H1 (cell line): Measurements from ENCODE around the gene CASK.

Experiments
- EZH2 ChIP-seq: fragments of 200-600 bp; sonication (generic); IDR thresholded peaks from 2 replicates; pipeline ENCODE4 v1.7.1; 2012; ENCODE audit warnings: low read depth, mild to moderate bottlenecking, moderate library complexity, low read length, inconsistent platforms; ENCODE audit not compliant: severe bottlenecking
- FOSL1 ChIP-seq: IDR thresholded peaks from 2 replicates; pipeline ENCODE4 v1.6.1; 2011; ENCODE audit warnings: mild to moderate bottlenecking, low read depth, low read length, moderate library complexity; ENCODE audit not compliant: insufficient read depth
- PHF8 ChIP-seq: fragments of 200-600 bp; sonication (generic); conservative IDR thresholded peaks from 2 replicates; pipeline ENCODE4 v1.7.1; 2012; ENCODE audit warnings: low read depth, mild to moderate bottlenecking, inconsistent platforms, low read length, moderate library complexity
- POLR2A ChIP-seq, 2 experiments: IDR thresholded peaks; 1 replicate in 1 of 2; 2 replicates in 1 of 2; pipeline ENCODE4 v1.6.1; 2011; ENCODE audit warnings: low read depth in 2 of 2, low read length in 2 of 2, mild to moderate bottlenecking in 2 of 2; ENCODE audit errors: control extremely low read depth in 1 of 2
- POLR2AphosphoS5 ChIP-seq: IDR thresholded peaks from 2 replicates; pipeline ENCODE4 v1.6.1; 2011; ENCODE audit warnings: low read depth, low read length
- SRF ChIP-seq: IDR thresholded peaks from 2 replicates; pipeline ENCODE4 v1.6.1; 2011; ENCODE audit warnings: mild to moderate bottlenecking, low read depth, low read length, moderate library complexity
- USF2 ChIP-seq: IDR thresholded peaks from 2 replicates; pipeline ENCODE4 v1.6.1; 2011; ENCODE audit warnings: low read length, improper control_type of control experiment
- TF ChIP-seq, protein P1 (sequence below), 3 experiments: IDR thresholded peaks; 1 replicate in 2 of 3; 2 replicates in 1 of 3; pipeline versions ENCODE4 v1.5.1 to v1.6.1; 2011; ENCODE audit warnings: low read length in 3 of 3, mild to moderate bottlenecking in 3 of 3, inconsistent platforms in 2 of 3, low read depth in 1 of 3, moderate library complexity in 1 of 3; ENCODE audit not compliant: insufficient read depth in 1 of 3; ENCODE audit errors: control extremely low read depth in 1 of 3

DNA sequence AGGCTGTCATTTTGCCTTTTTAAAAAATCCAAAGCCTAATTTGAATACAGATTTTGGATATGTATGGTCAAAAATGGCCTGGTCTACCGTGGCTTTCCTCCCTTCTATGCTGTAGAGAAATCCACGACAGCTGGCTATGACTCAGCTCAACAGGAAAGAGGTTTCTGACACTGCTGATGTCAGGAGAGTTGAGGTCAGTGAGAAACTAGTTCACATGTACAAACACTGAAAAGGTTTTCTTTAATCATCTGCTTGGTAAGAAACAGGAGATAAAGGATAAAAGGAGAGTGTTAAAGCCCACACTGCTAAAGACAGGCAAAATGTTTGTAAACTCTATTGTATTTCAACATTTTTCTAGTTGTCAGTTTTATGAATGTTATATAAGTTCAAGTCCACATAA, 362.3 kb downstream of the CASK start:
- no peak for TF ChIP-seq PHF8
- TF ChIP-seq POLR2AphosphoS5, result no peak
- no peak for TF ChIP-seq EZH2
- no peak for TF ChIP-seq SRF
- no peak for TF ChIP-seq FOSL1
- TF ChIP-seq POLR2A (IDR thresholded peaks at IDR 0.05; ENCODE audit: control extremely low read depth in 1 of 2, low read depth in 2 of 2, low read length in 2 of 2), result no peak
- no peak for TF ChIP-seq USF2
- TF ChIP-seq, protein P1, sequence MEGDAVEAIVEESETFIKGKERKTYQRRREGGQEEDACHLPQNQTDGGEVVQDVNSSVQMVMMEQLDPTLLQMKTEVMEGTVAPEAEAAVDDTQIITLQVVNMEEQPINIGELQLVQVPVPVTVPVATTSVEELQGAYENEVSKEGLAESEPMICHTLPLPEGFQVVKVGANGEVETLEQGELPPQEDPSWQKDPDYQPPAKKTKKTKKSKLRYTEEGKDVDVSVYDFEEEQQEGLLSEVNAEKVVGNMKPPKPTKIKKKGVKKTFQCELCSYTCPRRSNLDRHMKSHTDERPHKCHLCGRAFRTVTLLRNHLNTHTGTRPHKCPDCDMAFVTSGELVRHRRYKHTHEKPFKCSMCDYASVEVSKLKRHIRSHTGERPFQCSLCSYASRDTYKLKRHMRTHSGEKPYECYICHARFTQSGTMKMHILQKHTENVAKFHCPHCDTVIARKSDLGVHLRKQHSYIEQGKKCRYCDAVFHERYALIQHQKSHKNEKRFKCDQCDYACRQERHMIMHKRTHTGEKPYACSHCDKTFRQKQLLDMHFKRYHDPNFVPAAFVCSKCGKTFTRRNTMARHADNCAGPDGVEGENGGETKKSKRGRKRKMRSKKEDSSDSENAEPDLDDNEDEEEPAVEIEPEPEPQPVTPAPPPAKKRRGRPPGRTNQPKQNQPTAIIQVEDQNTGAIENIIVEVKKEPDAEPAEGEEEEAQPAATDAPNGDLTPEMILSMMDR (IDR thresholded peaks at IDR 0.05; ENCODE audit: control extremely low read depth in 1 of 3, insufficient read depth in 1 of 3, low read depth in 1 of 3, low read length in 3 of 3), result no peak
